Activated CD4-positive, CD25-positive, alpha-beta regulatory T cell treated with anti-CD3 and anti-CD28 coated beads, Interleukin-2, amount 50 U/mL, for 72 hours (primary cell): ENCODE results near the gene NELFCD.
"Not testable (repeated sequence)": the region's sequence is repeated elsewhere in the genome, so short reads cannot be mapped to it uniquely, and the experiment has no call there.

Experiments
- DNase-seq: peaks from one replicate; pipeline ENCODE4 v3.0.0; 2021

Gene NELFCD

DNA sequence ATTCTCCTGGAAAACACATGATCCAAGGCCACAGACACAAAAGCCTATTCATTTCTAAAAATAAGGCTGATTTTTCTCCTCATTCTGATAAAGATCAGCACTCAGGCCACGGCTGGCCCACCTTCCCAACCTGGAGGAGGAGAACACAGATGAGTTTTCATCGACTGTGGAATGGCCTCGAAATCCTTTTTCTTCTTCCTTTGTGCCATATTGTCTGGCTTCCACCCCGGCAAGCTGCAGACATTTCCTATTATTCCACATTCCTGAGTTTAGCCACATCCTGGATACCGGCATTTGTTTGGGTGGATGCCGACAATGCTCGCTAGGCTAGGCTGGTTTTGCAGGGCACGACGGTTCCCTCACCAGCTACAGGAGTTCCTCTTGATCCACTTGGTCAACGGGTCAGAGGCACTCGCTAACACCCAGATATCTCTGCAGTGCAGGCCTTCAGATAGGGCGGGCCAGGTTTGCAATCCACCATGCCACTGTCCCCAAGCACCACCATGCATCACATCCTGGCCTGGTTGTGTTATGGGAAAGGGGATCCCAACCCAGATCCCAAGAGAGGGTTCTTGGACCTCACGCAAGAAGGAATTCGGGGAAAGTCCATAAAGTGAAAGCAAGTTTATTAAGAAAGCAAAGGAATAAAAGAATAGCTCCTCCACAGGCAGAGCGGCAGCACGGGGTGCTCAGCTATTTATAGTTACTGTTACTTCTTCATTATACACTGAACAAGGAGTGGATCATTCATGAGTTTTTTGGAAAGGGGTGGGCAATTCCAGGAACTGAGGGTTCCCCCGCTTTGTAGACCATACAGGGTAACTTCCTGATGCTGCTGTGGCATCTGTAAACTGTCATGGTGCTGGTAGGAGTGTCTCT, 30.2 kb downstream of the NELFCD start:
- DNase-seq: no peak

DNA sequence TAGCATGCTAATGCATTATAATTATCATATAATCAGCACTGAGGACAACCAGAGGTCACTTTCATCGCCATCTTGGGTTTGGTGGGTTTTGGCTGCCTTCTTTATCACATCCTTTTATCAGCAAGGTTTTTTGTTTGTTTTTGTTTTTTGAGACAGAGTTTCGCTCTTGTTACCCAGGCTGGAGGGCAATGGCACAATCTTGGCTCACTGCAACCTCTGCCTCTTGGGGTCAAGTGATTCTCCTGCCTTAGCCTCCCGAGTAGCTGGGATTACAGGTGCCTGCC, 30.8 kb downstream of the NELFCD start:
- DNase-seq: not testable (repeated sequence)

DNA sequence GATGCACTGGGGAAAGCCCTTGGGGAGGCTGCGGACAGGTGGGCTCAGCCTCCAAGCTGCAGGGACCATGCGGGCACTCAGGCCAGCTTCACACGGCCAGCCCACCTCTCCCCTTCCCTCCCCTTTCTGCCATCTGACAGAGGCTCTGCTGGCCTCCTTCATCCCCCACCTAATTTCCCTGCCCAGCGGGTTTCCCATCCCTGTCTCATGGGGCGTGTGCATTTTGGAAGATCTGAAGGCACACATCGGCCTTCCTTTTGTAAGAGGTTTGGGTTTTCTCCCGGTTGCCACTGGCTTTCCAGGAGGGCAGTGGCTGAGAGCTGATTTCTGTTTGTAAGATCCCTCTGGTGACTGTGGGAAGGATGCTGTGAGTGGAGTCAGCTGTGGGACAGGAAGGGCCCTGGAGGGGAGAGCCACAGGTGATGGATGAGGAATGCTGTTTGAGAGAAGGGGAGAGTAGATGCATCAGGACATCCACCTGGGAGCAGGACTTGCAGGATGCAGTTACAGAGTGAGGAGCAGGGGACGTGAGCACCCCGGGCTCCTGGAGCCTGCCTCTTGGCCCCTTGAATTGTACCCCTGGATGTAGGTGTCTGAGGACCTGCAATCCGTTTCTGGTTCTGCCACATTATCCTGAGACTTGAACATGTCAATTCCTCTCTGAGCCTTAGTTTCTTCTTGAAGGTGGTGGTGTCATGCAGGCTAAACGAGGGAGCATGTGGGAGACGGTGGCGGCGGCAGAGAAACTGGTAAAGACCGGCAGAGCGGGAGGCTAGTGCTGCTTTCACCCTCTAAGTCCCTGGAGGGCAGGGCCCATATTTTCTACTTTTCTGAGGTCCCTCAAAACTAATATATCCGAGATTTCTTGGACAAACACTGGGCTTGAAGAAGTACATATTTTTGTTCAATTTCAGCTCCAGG, 32.2 kb downstream of the NELFCD start:
- no peak for DNase-seq

DNA sequence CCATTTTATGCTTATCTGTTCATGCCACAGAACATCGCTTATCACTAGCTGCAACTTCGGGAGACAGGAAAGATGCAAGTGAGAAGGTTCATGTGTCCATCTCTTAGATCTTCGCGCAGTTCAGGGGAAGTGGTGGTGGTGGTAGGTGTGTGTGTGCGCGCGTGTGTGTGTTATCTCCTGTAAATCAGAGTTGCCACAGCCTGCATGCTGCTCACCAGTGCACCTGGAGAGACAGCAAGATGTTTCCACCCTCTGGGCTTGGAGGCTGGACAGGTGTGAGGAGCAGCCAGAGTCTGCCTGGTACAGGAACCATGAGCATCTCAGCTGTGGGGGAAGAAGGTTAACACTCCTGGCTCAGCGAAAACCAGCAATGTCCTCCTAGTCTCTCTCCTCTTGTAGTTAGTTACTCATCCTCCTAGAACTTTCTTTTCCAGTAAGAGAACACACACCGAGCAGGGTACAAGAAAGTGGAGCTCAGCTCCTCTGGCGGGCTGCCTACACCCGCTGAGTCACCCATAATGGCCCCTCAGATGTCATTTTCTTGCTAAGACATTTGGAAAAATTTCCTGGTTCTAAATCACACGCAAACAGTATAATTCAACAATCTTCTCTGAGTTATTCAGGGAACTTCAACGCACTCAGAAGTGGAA, 33.0 kb downstream of the NELFCD start:
- no peak for DNase-seq

DNA sequence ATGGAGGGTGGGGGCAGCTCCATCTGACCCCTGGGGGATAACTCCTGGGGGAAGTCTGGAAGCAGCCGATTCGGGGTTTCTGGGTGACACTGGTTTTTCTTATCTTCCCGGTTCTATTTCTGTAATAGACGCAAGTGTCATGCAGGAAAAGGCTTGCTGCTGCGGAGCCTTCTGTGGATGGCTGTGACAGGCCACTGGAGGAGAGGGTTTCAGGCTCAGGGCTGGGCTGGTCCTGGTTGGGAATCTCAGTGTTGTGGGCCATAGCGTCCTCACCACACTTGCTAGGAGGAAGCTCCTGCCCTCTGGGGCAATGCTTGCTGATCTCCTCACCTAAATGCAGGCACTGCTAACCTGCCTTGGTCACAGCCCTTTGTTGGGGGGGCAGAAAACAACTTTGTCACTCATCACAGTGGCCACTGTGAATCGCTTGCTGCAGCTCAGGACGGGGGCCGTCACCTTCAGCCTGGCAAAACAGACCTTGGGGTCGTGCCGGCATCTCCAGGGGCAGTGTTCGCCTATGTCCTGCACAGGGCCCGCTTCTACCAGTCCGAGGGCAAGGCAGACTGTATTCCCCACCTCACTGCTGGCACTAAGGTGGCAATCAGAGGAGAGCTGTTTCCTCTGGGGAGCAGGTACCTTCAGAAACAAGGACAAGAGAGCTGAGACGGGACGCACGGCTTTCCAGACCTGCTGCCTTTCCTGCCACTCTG, 33.8 kb downstream of the NELFCD start:
- DNase-seq: no peak

DNA sequence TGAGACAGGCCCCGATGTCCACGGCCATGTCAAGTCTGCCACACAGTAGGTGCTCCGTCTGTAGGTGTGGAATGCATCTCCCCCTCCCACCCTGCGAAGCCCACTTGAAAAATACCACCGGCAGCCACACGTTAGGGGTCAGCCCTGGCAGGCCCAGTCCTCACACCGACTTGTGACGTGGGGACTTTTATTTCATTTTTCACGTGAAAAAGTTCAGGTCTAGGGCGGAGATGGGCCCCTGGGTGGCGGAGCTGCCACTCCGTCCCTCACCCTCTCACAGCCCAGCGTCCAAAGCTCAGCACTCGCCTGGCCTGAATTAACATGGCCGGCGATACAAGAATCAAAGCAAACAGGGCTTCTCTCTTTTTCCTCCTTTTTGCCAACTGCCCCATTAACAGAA, 34.4 kb downstream of the NELFCD start:
- DNase-seq: no peak

DNA sequence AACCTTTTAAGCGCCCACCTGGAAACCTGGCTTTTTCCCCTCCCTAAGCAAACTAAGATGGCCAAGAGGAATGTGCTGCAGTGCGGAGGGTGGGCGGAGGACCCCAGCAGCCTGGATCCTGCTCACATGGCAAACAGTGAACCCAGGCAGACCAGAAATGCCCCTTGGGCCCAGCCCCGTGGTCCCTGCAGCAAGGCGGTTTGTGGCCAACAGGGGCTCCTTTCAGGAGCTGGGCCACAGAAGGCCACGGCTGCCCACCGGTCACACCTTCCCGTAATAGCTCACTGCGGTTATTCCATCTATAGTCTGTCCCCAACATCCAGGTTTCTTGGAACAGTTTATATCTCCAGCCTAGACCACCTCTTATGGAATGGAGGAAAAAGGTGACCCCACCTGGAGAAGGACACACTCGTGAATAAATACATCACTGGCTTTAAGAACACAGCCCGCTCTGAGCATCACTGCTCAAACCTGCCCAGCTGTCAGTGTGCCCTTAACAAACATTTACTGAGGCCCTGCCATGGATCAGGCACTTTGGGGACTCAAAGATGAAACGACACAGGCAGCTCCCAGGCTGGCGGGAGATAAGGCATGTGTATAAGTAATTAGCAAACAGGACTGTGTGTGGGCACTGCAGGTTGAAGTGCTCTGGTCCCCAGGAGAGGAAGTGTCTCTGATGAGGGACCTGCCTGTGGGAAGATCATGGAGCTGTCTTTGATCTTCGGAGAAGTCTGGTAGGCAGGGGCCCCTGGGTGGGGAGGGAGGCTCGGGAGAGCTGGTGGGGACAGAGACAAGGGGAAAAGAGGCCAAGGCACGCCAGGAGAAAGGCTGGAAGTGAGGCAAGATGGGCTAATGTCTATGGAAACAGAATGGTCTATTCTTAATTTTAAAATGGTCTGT, 35.0 kb downstream of the NELFCD start:
- no peak for DNase-seq

DNA sequence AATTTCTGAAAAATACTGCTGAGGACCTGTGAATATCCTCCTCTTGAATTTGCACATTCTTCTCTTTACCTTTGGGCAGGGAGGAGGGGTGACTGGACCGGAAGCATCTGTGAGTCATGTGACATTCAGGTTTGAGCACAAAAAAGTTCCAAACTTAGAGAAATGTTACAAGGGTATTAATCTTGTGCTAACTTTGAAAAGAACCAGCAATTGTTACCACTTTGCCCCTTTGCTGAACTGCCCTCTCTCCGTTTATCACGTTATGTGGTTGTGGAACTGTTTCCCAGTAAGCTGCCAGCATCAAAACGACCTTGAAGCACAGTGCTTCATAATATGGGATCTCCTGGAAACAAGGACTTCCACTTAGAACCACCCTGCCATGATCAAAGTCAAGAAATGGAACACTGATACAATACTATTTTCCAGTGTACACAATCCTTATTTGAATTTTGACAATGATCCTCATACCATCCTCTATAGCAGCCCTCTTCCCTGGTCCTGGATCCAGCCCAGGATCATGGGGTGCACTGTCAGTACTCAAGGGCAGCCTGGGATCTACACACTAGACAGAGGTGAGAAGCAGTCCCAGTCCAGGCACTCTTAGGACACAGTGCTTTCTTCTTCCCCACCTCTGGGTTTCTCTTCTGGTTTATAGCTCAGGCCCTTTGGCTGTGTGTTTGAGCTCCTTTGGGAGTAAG, 35.9 kb downstream of the NELFCD start:
- no peak for DNase-seq

DNA sequence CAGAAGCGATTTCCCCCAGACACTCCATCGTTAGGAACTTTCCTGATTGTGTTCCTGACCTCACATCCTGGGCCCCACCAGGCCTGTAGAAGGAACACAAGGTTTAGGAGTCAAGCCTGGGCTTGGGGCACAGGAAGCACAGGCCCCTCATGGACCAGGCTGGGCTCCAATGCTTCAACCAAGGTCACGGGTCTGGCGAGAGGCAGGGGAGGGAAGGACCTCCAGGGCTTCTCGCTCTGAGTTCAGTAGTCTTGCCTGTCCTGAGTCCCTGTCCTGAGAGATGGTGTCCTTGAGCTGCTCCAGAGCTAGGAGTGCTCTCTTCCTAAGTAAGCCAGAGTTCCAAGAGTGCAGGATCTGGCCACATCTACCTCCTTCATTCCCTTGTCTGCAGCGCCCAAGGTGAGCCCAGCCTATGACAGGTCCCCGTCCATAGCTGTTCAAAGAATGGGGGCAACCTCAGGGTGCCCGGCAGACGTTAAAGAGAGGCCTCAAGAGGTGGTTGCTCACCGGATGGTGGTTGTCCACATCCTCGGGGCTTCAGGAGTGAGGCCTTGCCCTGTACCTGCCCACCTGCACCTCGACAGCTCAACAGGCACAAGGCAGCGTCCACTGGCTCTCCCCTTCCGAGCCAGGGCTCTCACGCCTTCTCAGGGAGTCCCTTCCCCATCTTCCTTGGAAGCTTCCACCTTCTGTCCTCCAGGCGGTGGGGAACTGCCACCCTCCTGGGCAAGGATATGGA, 36.6 kb downstream of the NELFCD start:
- no peak for DNase-seq

DNA sequence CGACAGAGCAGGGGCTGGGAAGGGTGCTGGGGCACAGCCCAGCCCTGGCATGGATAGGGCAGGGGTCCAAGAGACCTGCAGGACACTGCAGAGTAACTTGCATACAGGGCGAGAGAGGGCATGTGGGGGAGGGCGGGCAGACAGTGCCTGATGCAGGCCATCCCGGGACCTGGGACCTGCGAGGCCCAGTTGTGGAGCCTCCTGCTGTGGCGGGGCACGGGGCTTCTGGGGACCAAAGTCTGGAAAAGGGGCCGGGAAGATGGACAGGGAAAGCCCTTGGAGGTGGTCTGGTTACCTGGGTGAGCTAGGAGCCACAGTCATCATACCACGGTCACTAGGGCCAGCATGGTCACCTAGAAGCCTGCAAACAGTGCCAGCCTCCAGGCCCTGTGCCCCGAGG, 37.8 kb downstream of the NELFCD start:
- no peak for DNase-seq

DNA sequence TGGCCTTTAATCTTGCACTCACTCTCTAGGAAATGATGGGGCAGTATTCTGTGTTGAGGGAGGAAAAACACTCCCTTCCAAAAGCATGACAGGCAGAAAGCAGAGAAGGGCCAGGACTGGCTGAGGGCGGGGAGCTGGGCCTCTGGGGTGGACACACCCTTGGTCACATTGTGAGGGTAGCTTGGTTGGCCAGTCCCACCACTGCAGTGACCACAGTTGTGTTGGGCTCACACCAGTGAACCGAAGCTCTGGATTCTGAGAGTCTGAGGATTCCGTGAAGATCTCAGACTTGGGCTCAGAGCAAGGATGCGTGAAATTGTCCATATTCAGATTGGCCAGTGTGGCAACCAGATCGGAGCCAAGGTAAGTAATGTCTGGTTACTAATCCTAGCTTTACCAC, 38.2 kb downstream of the NELFCD start, which contains the start of gene TUBB1:
TUBB1 (plus strand) TSS at position 213 of the 400 bp plus-strand sequence; CDS start at position 307, 94 bp downstream.
- no peak for DNase-seq

DNA sequence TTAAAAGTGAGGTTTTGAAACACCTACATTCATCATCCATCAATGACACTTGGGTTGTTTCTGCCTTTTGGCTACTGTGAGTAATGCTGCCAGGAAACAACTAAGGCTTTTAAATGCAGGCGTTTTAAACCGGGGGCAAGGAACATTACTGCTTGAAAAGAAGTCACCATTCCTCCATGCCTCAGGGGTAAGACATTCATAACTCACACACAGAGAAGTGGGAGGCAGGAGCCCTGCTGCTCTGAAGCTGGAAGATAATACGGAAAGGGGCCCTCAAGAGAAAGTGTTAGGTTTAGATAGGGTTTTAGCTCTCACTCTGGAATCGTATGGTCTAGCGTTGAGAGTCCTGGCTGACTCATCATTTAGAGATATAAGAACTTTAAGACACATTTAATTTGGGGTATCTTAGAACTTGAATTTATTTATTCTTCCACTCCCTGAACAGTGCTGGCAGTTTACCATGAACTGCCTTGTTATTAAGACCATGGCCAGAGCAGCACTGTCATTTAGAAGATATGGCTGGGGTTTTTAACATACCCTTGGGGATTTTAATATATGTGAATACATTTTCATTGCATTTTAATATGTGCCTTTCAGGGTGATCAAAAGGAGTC, 40.0 kb downstream of the NELFCD start:
- DNase-seq: no peak

DNA sequence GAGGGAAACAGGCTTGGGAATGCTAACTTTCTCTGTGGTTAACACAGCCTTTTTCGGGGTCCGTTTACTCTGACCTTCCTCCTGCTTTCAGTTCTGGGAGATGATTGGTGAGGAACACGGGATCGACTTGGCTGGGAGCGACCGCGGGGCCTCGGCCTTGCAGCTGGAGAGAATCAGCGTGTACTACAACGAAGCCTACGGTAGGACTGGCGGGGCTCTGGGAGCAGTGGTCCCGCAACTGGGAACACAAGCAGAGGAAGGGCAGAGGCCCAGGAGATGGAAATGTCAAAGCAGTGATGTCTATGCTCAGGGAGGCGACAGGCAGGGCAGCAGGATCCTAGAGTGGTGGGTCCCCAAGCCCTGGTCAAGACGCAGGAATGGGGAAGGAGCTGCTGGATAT, 41.7 kb downstream of the NELFCD start:
- no peak for DNase-seq

DNA sequence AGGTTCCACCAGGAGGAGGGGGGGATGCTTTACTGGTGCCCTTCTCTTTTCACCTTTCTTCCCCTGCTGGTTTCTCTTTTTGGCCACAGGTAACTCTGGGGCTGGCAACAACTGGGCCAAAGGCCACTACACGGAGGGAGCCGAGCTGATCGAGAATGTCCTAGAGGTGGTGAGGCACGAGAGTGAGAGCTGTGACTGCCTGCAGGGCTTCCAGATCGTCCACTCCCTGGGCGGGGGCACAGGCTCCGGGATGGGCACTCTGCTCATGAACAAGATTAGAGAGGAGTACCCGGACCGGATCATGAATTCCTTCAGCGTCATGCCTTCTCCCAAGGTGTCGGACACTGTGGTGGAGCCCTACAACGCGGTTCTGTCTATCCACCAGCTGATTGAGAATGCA, 42.6 kb downstream of the NELFCD start:
- no peak for DNase-seq

DNA sequence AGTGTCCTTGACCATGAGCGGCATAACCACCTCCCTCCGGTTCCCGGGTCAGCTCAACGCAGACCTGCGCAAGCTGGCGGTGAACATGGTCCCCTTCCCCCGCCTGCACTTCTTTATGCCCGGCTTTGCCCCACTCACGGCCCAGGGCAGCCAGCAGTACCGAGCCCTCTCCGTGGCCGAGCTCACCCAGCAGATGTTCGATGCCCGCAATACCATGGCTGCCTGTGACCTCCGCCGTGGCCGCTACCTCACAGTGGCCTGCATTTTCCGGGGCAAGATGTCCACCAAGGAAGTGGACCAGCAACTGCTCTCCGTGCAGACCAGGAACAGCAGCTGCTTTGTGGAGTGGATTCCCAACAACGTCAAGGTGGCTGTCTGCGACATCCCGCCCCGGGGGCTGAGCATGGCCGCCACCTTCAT, 43.1 kb downstream of the NELFCD start:
- DNase-seq: no peak

DNA sequence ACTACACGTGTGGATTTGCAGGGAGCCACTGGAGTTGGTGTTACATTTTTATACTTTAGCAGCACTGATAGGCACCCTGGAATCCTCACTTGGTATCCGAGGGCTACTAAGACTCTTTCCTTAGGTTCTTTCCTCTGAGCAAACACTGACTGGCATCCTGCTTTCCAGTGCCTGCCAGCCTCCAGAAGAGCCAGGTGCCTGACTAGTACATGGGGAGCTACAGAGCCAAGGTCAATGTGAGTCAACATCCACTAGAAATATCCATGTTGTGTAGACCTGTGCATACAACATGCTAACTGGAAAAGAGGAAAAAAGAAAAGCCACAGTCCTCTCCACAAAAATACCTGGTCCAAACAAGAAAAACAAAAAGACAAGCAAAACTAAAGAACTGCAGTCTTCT, 44.0 kb downstream of the NELFCD start:
- no peak for DNase-seq

DNA sequence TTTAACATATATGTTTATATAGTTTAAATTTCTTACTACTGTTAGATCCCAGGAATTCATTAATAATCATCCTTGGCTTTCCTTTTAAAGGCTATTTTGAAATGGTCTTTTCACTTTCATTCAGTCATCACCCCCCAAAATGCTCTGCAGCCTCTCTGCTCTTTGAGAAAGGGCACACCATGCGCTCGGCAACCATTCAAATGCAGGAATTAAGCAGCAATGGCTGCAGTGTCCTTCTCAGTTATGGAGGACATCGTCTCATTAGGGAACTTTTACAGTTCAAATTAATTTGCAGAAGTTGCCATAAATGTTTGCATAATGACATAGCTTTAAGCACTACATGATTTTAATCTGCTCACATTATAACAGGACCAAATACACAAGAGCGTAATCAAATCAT, 44.5 kb downstream of the NELFCD start:
- DNase-seq: no peak

DNA sequence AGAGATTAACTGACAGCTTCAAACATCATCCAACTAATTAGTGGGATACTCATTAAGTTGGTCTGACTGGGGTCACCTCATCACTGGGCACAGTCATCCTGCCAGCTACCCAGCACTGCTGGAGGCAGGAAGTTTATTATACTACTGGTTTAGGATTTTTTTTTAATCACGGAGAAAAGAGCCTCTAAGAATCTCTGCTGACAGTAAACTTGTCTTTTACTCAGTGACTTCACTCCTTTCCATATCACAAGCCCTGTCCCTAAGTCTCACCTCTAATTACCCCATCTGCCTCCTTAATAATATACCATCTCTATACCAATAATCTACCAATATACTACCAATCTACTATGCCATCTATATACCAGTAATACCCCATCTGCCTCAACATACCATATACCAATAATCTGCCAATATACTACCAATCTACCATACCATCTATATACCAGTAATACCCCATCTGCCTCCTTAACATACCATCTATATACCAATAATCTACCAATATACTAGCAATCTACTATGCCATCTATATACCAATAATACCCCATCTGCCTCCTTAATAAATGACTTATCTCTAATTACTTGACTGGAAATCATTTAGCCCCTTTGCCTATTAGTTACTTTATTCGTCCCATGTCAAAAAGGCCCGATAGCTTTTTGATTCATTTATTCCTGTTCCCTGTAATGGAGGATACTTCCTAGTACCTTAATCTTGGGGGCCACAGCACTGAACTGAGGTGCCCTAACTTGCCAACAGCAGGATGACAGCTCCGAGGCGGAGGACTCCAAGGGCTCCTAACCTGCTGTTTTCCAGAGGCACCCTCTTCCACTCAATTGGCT, 46.1 kb downstream of the NELFCD start:
- DNase-seq: no peak

DNA sequence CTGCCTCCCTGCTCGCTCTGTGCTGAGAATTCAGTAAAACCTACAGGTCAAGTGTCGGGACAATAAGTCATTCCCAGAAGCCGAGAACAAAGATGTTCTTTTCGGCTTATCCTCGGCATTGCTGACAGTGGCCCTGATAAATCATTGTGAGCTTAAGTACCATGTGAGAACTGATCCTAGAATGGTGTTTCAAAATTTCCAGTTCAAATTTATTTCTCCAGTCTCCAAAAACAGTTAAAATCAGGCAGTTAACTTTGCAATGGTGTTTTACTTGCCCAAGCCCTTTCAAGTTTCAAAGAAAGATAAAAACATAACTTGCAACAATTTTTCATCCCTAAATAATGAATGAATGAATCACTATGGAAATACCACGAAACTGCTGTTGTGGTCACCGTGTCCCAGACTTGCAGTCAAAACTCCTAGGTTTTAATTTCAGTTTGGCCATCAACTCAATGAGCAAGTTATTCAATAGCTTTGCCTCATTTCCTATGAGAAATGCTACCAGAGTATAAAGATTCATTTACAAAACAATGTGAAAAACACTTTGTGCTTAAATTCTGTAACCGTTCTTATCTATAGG, 46.8 kb downstream of the NELFCD start:
- DNase-seq: no peak
